Right hindlimb (tissue), 1 donor: ENCODE results near the gene BDH1.
"Not testable (repeated sequence)": the region's sequence is repeated elsewhere in the genome, so short reads cannot be mapped to it uniquely, and the experiment has no call there.

ENCODE experiments used
- DNase-seq: peaks from one replicate; pipeline ENCODE4 v3.0.0-alpha.2; 2018

The BDH1 gene, protein sequence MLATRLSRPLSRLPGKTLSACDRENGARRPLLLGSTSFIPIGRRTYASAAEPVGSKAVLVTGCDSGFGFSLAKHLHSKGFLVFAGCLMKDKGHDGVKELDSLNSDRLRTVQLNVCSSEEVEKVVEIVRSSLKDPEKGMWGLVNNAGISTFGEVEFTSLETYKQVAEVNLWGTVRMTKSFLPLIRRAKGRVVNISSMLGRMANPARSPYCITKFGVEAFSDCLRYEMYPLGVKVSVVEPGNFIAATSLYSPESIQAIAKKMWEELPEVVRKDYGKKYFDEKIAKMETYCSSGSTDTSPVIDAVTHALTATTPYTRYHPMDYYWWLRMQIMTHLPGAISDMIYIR

DNA sequence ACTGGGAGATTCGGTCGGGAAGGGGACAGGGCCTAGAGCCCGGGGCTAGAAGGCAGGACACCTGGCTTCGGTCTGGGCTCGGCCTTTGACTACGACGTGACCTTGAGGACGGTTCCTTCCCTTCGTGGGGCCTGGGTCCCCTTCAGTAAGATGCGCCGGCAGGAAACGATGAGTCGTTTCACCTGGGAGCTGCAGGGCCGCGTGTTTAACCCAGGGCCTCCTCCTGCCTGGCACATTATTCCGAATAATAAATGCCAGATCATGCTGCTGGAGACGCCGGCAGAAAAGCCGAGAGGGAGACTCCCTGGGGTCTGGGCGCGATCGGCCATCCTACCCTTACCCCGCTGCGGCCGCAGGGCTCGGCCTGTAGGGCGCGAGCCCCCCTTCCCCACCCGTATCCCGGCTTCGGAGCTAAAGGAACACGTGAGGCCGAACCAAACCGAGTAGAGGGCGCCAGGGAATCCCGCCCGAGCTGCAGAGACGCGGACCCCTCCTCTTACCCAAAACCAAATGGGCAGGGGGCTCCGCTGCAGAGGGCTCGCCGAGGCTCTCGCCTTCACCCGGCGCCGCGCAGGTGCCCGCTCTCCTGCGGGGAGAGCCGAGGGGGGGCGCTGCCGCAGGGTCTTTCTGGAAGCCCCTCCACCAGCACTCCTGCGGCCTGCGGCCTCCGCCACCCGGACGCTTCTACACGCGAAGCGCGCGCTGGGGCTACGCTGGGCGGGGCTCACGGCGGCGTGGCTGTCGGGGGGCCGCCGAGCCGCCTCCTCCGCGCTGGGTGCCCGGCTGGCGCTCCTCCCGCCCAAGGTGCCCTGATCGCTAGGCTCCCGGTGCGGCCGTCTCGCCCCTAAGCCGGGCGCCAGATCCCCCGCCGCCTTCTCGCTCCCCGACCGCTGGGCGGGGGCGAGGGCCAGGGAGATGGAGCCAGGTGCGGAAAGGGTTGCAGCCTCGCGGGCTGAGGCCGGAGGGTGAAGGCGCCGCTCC lies at the start of gene BDH1:
Gene BDH1, minus strand, starts transcription at position 688 of the 981 bp plus-strand sequence. CDS start 9,525 bp downstream, outside the sequence.
- DNase-seq = no peak

DNA sequence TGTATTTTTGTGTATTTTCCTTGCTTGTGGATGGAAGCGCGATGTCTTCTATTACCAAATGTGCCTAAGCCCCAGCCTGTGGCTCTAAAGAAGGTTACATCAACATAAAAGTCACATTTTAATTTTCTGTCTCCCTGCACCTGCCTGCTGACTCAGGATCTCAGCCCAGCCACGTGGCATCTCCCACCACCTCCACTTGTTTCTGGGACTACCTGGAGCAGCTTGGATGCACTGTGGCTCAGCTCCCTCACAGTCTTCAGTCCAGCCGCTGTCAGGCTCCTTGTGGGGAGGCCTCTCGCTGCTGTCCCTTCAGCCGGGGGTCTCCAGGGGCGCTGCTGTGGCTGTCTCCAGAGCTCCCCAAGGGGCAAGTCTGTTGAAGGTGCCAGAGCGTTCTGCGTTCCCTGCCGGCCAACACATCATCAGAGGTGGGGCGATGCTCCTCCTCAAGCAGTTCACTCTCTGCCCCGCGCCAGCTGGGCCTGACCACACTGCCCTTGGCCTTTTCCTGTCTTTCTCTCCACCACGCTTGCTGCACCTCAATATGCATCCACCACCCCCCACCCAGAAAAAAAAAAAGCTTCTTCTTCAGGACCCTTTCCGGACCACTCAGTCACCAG lies 47.7 kb upstream of the BDH1 start:
- no peak for DNase-seq

DNA sequence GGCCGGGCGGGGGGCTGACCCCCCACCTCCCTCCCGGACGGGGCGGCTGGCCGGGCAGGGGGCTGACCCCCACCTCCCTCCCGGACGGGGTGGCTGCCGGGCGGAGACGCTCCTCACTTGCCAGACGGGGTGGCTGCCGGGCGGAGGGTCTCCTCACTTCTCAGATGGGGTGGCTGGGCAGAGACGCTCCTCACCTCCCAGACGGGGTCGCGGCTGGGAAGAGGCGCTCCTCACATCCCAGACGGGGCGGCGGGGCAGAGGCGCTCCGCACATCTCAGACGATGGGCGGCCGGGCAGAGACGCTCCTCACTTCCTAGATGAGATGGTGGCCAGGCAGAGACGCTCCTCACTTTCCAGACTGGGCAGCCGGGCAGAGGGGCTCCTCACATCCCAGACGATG lies 46.6 kb upstream of the BDH1 start:
- not testable (repeated sequence) for DNase-seq

DNA sequence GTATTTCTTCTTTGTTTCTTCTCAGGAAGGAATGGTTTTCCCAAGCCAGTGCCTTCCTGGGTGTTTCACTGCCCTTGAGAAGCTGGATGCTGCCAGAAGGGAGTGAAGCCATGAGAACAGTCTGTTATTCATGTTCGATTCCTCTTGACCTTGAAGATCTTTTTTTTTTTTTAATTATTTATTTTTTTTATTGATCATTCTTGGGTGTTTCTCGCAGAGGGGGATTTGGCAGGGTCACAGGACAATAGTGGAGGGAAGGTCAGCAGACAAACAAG lies 45.7 kb upstream of the BDH1 start:
- DNase-seq = not testable (repeated sequence)

DNA sequence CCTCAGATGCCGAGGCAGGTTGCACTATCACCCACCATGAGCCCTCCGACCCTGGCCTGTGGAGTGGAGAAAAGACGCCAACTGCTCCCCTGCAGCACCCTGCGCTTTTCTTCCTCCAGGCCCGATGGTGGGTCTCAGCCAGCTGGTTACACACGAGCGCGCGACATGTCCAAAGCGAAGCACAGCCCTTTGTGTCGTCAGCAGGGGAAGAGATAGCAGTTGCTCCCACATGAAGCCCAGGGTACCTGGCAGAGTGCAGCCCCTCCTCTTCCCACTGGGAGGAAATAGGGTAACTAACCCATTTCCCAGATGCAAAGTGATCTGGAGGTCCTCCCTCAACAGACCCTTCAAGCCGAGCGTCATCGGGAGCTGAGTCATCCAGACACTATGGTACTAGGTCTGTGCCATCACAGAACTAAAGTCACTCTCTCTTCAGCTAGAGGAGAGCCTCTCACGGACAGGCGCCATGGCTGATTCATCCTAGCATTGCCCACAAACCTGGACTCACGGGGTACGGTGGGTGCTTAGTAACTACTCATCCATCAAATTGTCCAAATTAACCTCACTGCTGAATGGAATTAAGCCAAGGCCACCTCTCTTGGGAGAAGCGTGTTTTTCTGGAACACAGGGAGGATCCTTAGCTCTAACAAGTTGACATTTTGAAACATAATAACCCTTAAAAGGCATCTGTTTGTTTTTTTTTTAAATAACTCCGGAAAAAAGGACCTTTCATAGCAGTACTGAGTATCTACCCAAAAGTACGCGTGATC lies 45.2 kb upstream of the BDH1 start:
- DNase-seq = no peak

DNA sequence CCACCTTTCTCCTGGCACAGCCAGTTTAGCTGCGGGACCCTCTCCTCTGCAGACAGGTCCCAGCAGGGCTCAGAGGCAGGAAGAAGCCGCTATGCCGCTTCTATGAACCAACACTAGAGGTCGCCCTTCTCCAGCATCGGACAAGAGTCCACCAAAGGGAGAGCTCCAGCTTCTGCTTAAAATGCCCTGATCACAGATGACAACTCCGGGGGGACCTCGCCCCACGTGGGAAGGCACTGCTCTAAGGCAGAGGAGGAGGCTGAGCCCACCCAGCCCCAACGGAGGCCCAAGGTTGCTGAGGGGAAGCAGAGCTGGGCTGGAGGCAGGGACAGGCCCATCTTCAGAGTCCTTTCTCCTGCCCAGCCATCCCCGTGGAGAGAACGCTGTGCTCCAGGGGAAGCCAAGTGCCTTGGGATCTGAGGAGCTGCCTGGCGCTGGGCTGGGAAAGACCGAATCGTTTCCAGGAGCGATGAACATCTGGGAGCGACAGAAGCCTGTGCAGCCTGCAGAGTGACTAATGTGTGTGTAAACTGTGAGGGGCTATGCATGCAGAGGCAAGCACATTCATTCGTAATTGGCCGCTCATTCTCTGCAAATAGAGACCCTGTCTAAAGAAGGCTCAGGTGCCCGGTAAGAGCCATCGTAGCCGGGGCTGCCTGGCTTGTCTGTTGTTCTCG lies 43.5 kb upstream of the BDH1 start:
- peak; percentile 80 for DNase-seq

DNA sequence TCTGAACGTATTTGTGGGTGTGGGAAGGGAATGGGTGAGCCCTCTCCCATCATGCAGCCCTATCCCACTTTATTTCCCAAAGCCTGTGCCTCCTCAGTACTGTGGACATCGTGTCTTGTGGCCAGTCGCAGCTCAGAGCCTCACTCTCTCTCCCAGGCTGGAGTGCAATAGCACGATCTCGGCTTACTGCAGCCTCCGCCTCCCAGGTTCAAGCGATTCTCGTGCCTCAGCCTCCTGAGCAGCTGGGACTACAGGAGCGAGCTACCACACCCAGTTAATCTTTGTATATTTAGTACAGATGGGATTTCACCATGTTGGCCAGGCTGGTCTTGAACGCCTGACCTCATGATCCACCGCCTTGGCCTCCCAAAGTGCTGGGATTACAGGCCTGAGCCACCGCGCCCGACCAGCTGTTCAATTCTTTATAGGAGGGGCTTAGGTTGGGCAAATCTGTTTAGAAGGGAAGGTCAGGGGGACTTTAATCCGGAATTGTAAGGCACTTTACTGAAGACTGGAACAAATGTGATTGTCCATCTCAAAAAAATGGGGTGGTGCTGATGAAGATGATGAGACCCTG lies 42.7 kb upstream of the BDH1 start:
- no peak for DNase-seq

DNA sequence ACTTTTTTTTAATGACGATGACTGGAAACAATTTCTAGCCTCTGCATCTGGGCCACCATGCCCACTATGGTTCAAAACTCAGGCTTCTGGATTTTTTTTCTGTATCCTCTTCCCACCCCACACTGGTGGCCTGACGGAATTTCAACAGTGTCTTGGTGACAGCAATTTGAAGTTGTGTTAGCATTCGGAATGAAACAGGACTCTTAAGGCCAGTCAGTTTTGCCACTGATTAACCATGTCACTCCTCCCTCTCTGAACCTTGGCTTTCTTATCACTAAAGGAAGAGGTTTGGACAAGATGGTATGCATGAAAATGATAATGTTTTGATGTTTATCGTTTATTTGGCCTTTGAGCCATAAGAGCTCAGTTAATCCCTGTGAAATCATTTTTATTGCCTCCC lies 41.6 kb upstream of the BDH1 start:
- no peak for DNase-seq

DNA sequence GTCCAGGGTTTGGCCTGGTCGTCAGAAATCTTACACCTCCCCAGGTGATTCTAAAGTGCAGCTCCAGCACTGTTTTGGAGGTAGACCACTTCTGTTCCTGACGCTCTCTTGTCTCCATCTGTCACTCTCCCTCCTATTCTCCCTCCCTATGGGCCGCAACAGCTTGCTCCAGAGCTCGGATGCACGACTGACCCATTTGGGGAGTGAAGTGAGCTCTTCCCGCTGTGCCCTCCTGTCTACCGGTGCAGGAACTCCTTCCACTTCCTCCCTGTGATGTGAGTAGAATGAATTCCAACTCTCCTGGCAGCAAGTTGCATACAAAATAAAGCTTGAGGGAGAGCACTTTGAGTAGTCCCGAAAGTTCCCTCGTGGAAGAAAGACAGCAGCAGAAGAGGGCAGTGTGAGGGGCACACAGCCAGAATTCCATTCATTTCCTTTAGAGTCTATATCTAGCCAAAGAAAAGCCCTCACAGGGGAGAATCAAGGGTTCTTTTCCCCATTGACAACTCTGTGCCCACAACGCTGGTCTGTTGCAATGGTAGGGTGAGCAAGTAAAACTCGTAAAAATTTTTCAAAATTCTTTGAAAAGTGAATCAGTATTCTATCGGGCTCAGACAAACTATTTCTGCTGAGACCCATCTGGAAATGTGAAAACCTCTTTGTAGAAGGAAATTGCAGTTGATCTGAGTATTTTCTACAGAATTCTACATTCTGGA lies 39.9 kb upstream of the BDH1 start:
- no peak for DNase-seq

DNA sequence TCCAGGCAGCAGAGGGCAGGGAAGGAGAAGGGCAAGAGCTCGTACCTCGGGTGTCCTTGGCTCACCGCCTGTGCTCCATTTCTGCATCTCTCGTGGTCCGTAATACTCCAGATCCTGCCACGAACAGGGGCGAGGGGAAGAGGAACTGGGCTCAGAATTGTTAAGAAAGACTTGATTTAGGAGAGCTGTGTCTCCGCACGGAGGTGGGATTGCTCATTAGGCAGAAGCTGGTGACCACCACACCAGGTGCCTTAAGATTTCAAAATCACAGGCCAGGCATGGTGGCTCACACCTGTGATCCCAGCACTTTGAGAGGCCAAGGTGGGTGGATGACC lies 37.2 kb upstream of the BDH1 start:
- DNase-seq = no peak

DNA sequence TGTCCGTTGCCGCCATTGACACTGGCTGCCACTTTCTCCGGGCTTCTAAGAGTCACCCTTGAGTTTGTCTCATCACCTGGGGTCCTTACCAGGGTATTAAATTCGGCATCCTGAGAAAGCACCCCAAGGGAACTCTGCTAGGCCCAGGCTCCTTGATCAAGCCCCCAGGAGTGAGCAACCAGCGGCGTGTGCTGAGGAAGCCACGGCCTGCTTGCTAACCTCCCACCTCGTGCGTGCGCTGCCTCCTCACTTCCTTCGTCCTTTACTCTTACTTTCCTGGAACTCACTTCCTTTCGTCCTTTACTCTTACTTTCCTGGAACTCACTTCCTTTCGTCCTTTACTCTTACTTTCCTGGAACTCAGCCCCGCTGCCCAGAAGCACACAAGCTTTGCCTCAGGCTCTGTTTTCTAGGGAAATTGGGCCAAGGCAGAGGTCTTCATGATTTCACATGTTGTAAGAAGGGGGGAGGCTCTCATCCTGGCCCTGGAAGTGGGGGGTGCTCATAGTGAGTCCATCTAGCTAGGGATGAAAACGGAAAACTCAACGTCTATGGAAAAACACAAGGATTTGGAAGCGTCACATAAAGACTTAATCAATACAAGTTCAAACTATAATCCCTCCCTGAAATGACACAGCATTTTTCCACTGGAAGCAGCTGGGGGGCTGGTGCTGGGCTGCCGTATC lies 36.7 kb upstream of the BDH1 start:
- DNase-seq = no peak

DNA sequence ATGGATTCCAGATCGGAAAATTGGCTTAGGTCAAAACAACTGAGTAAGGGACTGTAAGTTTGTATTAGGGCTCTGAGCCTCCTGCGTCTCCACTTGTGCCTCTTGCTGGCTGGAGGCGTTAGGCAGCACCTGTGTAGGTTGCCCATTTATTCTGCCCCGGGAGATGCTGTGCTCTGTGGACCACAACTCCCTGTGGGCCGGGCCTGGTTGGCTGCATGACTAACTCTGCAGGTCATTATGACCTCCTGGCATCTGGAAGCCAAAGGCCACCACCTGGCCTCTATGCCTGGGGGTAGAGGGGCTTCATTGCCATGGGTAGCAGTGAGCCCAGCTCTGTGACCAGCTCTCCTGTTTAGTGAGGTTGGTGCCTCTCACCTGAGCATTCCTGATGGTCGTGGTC lies 36.0 kb upstream of the BDH1 start:
- DNase-seq = no peak

DNA sequence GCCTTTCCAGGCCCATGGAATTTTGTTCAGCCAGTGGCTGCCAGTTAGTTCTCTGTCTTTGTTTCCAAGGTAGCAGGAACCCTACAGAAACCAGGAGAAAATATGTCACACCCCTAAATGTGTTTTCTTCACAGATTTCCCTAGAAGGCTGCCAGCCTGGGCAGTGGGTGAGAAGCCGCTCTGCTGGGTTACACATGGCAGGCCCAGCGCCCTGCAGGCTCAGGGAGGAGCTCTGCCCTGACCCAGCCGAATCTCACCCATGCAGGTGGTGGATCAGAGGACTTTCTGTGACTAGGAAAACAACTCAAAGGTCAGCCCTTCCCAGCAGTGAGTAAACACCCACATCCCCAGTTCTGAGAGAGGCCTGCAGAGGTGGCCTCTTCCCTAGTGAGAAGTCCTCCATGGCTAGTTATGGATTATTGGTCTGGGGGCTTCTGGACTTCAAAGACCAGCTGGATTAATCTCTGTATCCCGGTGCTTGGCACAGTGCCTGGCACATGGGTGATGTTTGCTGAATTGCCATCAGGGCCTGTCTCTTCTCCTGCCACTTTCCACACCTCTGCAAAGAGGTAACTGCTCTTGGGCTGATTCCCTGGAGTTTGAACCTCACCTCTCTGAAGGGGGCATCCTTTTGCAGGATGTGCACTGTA lies 34.7 kb upstream of the BDH1 start:
- DNase-seq = no peak

DNA sequence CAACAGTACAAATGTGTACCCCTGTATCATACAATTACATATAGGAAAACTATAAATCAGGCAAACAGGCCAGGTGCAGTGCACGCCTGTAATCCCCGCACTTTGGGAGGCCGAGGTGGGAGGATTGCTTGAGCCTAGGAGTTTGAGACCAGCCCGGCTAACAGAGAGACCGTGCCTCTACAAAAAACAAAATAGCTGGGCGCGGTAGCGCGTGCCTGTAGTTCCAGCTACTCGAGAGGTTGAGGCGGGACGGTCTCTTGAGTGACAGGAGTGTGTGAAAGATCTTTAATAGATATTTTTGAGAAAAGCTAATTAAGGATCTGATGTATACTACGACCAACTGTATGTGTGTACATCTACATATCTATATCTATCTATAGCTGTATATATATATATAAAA lies 33.8 kb upstream of the BDH1 start:
- DNase-seq = no peak

DNA sequence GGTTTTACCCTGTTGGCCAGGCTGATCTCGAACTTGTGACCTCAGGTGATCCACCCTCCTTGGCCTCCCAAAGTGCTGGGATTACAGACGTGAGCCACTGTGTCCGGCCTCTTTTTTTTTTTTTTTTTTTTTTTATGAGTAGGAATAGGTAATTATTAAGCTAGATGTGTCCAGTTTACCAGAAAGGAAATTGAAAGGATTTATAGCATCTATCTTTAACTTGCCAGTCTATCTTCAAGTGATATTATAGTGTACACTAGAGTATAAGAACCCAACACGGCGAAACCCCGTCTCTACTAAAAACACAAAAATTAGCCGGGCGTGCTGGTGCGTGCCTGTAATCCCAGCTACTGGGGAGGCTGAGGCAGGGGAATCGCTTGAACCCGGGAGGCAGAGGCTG lies 31.0 kb upstream of the BDH1 start:
- DNase-seq = not testable (repeated sequence)

DNA sequence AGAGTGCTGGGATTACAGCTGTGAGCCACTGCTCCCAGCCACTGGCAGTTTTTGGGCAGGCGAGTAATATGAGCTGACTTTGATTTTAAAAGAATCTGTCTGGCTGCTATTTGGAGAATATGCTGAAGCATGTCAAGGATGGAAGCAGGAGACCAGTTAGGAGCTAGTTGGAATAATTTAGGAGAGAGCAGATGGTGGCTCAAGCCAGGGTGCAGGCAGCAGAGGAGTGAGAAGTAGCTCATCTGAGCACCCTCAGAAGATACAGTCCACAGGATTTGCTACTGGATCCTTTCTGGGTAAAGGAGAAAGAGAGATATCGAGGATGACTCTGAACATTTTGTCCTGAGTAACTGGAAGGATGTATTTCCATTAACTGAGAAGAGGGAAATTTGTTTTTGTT lies 30.4 kb upstream of the BDH1 start:
- DNase-seq = no peak

DNA sequence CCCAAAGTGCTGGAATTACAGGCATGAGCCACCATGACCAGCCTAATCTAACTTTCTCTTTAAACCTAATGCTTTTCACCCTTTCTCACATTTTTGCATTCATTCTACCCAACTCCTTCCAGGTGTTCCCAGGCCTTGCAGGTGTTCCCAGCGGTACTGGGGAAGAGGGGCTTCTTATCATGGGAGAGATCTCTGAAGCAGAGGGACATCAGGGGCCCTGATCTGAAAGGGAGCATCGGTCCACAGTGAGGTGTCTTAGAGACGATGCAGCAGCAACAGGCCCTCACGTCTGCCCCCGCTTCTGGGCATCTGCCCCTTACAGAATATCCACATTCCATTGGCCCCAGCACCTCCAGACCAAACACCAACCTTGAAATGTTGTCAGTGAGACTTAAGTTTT lies 29.0 kb upstream of the BDH1 start:
- no peak for DNase-seq

DNA sequence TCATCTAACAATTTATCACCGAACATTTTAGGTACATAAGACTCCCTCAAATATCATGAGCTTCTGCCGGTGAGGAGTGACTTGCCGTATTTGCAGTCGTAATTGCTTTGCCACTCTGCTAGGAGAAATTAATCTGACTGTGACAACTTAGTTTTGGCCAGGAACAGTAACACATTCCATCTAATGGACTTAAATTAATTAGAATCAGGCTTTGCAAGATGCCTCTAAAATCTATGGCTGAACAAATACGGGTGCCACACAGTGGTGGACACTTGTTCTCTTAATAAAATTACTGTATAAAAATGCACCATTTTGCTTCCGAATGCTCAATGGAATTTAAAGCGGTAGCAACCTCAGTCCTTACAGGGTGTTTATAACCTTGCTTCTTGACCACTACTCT lies 27.6 kb upstream of the BDH1 start:
- no peak for DNase-seq

DNA sequence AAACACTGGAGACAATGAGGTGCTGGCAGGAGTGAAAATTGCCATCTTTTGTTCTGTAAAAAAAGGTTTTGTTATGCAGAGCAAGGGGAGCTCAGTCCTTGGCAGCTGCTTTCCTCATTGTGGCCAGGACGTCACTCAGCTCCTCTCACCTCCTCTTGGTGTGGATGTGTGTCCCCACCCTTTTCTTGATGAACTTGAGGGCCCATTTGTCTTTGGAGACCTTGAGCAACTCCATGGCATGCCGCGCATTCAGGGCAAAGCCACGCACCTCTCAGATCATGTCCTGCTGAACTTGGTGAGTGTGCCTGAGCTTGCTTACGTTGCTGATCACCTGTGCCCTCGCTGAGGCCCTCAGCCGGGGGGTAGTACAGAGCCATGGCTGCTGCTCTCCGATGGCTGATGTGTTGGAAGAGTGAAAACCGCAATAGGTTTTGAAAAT lies 24.5 kb upstream of the BDH1 start:
- DNase-seq = no peak

DNA sequence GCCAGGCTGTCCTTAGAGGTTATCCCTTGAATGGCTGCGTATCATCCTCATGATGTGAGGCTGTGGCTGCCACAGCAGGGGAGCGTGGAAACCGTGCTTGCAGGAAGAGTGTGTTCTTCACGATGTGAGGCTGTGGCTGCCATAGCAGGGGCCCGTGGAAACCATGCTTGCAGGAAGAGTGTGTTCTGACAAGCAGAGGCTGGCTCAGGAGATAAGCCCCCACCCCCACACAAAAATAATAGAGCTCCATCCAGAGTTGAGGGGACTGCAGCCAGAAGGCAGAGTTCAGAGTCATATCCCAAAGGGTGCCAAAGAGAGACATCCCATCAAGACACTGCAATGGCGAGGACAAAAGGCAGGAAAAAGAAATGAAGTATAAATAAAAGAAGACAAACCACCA lies 22.6 kb upstream of the BDH1 start:
- DNase-seq = no peak
